Measurements from ENCODE around the gene ADORA2A.

ADORA2A gene

DNA sequence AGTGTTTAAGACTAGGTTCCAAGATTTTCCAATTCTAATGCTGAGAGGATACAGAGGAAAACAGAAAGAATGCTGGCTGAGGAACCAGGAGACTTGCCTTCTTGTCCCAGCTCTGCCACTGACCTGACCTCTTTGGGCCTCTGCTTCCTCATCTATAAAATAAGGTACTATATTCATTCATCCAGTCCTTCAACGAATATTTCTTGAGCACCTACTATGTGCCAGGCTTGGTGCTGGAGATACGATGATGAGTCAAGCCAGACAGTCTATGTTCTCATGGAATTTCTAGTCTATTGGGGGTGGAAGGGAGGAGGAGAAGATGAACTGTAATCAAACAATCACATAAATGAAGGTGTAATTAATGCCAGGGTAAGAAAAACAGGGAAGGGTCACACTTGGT is 39.9 kb downstream of the ADORA2A start:
- no peak for DNase-seq (ENCODE audit: low spot score)
- TF ChIP-seq, protein P1, sequence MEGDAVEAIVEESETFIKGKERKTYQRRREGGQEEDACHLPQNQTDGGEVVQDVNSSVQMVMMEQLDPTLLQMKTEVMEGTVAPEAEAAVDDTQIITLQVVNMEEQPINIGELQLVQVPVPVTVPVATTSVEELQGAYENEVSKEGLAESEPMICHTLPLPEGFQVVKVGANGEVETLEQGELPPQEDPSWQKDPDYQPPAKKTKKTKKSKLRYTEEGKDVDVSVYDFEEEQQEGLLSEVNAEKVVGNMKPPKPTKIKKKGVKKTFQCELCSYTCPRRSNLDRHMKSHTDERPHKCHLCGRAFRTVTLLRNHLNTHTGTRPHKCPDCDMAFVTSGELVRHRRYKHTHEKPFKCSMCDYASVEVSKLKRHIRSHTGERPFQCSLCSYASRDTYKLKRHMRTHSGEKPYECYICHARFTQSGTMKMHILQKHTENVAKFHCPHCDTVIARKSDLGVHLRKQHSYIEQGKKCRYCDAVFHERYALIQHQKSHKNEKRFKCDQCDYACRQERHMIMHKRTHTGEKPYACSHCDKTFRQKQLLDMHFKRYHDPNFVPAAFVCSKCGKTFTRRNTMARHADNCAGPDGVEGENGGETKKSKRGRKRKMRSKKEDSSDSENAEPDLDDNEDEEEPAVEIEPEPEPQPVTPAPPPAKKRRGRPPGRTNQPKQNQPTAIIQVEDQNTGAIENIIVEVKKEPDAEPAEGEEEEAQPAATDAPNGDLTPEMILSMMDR (IDR thresholded peaks at IDR 0.05; ENCODE audit: extremely low read depth, missing control alignments) = no peak

DNA sequence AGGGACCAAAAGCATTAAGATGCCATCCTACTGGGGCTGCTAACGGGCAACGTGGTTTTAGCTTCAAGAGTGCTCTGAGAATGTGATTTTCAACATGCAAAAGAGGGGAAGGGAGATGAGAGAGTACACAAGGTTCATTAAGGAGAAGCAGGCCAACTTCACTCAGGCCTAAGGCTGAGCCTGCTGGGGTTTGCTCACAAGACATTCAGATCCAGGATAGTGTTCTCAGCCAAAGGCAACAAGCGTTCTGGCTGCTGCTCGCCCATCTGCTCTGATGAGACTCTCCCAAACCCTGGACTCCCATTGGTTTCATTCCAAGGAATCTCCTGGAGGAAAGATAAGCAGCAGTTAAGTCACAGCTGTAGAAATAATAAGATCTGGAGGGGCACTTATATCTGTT is 44.2 kb downstream of the ADORA2A start:
- no peak for DNase-seq (ENCODE audit: low spot score)

DNA sequence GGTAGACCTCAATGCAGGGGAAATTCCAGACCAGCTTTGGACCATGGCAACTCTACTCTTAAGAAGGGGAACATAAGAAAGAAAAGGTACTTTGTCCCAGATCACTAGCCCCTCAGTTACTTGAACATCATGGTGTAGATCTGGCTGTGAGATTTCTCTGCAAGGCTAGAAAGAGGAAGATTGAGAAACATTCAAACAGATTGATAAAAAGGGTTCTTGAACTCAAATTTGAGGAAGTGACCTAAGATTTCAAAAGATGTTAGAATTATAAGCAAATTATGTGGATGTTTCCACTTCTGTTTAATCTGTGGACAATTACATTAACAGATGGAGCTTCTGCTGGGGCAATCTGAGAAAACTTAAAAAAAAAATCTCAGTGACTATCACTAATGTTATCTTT is 45.9 kb downstream of the ADORA2A start:
- TF ChIP-seq, protein P1 (IDR thresholded peaks at IDR 0.05; ENCODE audit: extremely low read depth, missing control alignments) = no peak
- no peak for DNase-seq (ENCODE audit: low spot score)

More for the DNA sequence above, 44.2 kb downstream of the ADORA2A start:
- TF ChIP-seq, protein P1 (IDR thresholded peaks at IDR 0.05; ENCODE audit: extremely low read depth, missing control alignments) = no peak

DNA sequence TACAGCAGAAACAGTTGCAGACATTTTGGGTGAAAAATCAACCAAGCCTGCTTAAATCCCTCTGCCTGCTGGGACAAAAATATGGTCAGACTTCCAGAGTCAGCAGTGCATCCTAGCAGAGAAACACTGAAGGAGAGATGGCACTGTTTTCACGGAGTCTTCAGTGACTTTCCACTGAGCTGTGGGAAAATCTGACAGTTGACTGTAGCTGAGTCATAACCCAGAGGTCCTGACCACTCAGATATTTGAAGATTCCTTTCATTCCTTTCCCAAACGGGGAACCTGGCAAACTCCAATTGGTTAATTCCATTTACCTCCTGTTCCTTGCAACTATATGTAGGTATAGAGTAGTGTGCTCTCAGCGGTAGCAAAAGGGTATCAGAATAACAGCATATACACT is 46.8 kb downstream of the ADORA2A start:
- TF ChIP-seq, protein P1 (IDR thresholded peaks at IDR 0.05; ENCODE audit: extremely low read depth, missing control alignments) = no peak
- no peak for DNase-seq (ENCODE audit: low spot score)

DNA sequence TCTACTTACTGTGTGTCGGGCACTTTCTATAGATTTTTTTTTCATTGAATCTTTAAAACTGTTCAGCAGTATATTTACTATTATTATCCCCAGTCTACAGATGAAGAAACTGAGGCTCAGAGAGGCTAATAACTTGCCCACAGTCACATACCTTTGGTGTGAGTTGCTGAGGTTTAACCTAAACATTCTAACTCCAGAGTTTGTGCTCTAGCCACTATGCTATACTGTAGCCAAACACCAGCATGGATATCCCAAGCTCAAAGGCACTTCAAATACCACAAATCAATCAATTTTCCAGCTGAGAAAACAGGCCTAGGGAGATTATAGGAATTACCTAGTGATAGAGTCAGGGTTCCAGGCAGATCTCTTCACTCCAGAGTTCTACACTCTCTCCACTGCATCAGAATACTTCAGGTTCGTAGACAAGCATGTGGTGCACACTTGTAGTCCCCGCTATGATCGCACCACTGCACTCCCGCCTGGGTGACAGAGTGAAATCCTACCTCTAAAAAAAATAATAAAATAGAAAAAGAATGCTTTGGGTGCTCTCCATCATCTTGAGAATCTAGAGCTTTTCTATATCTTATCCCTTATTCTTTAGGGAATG is 47.4 kb downstream of the ADORA2A start:
- no peak for DNase-seq (ENCODE audit: low spot score)
- TF ChIP-seq, protein P1 (IDR thresholded peaks at IDR 0.05; ENCODE audit: extremely low read depth, missing control alignments) = no peak

DNA sequence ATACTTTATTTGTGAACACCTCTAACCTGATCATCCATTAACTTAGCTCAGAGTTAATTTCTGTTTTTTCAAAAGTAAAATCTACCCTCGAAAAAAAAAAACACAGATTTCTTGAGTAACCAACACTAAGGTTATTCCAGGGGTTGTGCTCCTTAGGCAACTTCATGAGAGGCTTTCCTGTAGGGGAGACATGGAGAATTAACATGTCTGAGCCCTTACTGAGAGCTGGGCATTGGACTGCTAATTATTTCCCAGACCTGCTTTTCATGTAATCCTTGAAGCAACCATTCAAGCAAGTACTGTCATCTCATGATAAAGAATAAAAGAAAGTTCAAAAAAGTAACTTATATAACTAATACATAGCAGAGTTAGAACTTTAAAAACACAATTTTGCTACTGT is 54.2 kb downstream of the ADORA2A start:
- DNase-seq (ENCODE audit: low spot score) = no peak
- TF ChIP-seq, protein P1 (IDR thresholded peaks at IDR 0.05; ENCODE audit: extremely low read depth, missing control alignments) = no peak

DNA sequence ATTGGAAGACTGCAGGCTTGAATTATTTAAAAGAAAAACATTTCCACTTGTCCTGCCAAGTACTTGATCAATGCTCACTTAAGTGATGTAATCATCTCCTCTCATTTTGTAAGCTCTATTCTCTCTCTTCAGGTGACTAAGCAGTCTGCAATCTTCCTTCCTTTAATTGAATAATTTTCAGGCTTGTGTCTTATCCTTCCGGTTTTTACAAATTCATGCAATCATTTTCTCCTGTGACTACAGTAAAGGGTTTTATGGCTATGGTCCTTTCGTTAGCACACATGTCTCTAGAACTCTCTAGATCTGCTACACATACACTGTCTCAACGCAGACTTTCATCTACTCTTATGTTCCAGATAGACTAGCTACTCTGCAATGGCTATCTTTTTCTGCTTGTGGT is 55.2 kb downstream of the ADORA2A start:
- DNase-seq (ENCODE audit: low spot score) = no peak
- TF ChIP-seq, protein P1 (IDR thresholded peaks at IDR 0.05; ENCODE audit: extremely low read depth, missing control alignments) = no peak
